Measurements from ENCODE around the gene CTU2.

The CTU2 gene

GRCh38 chr16:88732172-88732960, 26.1 kb downstream of the CTU2 start:
- DNase-seq: no peak

- no peak for DNase-seq
Observed at GRCh38 chr16:88732961-88733294, 26.6 kb downstream of the CTU2 start.

GRCh38 chr16:88733630-88734360, 27.5 kb downstream of the CTU2 start:
- no peak for DNase-seq

GRCh38 chr16:88734361-88734728, 28.0 kb downstream of the CTU2 start:
- no peak for DNase-seq

- no peak for DNase-seq
Observed at GRCh38 chr16:88735121-88735520, 28.8 kb downstream of the CTU2 start.

GRCh38 chr16:88735616-88736015, 29.3 kb downstream of the CTU2 start:
- DNase-seq: no peak

- no peak for DNase-seq
Observed at GRCh38 chr16:88736088-88736487, 29.8 kb downstream of the CTU2 start.

GRCh38 chr16:88736496-88736895, 30.2 kb downstream of the CTU2 start:
- no peak for DNase-seq

- DNase-seq: peak; percentile 63
Observed at GRCh38 chr16:88737298-88738150, 31.2 kb downstream of the CTU2 start.

- no peak for DNase-seq
Observed at GRCh38 chr16:88738151-88739084, 32.1 kb downstream of the CTU2 start.

- DNase-seq: no peak
Observed at GRCh38 chr16:88739139-88739976, 33.1 kb downstream of the CTU2 start.

GRCh38 chr16:88739977-88740726, 33.8 kb downstream of the CTU2 start:
- no peak for DNase-seq

GRCh38 chr16:88740727-88741055, 34.4 kb downstream of the CTU2 start:
- no peak for DNase-seq

GRCh38 chr16:88741368-88741767, 35.1 kb downstream of the CTU2 start:
- DNase-seq: no peak

GRCh38 chr16:88742896-88743605, 36.7 kb downstream of the CTU2 start:
- no peak for DNase-seq

GRCh38 chr16:88743693-88744576, 37.6 kb downstream of the CTU2 start:
- DNase-seq: peak; percentile 66

GRCh38 chr16:88744577-88745521, 38.5 kb downstream of the CTU2 start:
- DNase-seq: no peak

- DNase-seq: no peak
Observed at GRCh38 chr16:88746506-88746905, 40.2 kb downstream of the CTU2 start.
